ENCODE results near the gene SLC44A2. TPM values are rescaled to one million over a fixed set of nuclear protein-coding genes. Genes with fewer than 3 reads are reported as not detected.

Gene SLC44A2
- total and polyA plus RNA-seq, 2 experiments from 2014 or later = 43.2 to 65.0 TPM

DNA sequence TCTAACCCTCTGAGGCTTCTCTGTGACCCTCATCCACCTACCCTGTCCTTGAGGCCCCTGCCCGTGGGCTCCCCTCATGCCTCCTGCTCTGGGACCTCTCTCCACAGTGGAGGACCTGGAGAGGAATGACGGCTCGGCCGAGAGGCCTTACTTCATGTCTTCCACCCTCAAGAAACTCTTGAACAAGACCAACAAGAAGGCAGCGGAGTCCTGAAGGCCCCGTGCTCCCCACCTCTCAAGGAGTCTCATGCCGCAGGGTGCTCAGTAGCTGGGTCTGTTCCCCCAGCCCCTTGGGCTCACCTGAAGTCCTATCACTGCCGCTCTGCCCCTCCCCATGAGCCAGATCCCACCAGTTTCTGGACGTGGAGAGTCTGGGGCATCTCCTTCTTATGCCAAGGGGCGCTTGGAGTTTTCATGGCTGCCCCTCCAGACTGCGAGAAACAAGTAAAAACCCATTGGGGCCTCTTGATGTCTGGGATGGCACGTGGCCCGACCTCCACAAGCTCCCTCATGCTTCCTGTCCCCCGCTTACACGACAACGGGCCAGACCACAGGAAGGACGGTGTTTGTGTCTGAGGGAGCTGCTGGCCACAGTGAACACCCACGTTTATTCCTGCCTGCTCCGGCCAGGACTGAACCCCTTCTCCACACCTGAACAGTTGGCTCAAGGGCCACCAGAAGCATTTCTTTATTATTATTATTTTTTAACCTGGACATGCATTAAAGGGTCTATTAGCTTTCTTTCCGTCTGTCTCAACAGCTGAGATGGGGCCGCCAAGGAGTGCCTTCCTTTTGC, 18.0 kb downstream of the SLC44A2 start:
- peaks cover 19% of the 10 kb centered on the region for H3K4me1 ChIP-seq (ENCODE audit: insufficient read depth)
- no peaks in the 10 kb centered on the region for H3K9me3 Mint-ChIP-seq
- no peaks in the 10 kb centered on the region for H3K9me2 ChIP-seq (ENCODE audit: insufficient read depth)
- peaks cover 21% of the 10 kb centered on the region for H3K27me3 Mint-ChIP-seq (ENCODE audit: insufficient read depth, low read depth, poor library complexity)
- no peak overlapping the region for H3K4me3 ChIP-seq
- peak overlapping the region; percentile 43; the same call in 2 of the 3 replicates for H3K4me3 Mint-ChIP-seq
- no peak overlapping the region for H2AFZ ChIP-seq
- no peaks in the 10 kb centered on the region for H3K79me2 ChIP-seq (replicated peaks; ENCODE audit: insufficient read depth)
- peaks cover 16% of the 10 kb centered on the region; the same call in 1 of the 2 replicates for H3F3A ChIP-seq (replicated peaks; ENCODE audit: low read depth)
- peaks cover 6% of the 10 kb centered on the region; the same call in 1 of the 2 replicates for H3K36me3 ChIP-seq (ENCODE audit: insufficient read depth)
- ATAC-seq = no peak
- DNase-seq (ENCODE audit: low spot score) = no peak
- TF ChIP-seq NANOG (IDR thresholded peaks at IDR 0.05; ENCODE audit: borderline replicate concordance) (no peak), EZH2phosphoT487 (IDR thresholded peaks at IDR 0.05; ENCODE audit: unreplicated experiment) (no peak), CREB1 (CRISPR knock-in tag; IDR thresholded peaks at IDR 0.05; ENCODE audit: low read depth) (no peak), JUNB (IDR thresholded peaks at IDR 0.05; ENCODE audit: unreplicated experiment) (no peak), EZH2 (IDR thresholded peaks at IDR 0.05; ENCODE audit: low read depth, unreplicated experiment) (no peak), ZNF114 (CRISPR knock-in tag; IDR thresholded peaks at IDR 0.05) (no peak), POLR2AphosphoS5 (IDR thresholded peaks at IDR 0.05; ENCODE audit: low read depth) (no peak), ZNF331 (CRISPR knock-in tag; IDR thresholded peaks at IDR 0.05; ENCODE audit: low read depth) (no peak), STAT1 (IDR thresholded peaks at IDR 0.05; ENCODE audit: unreplicated experiment) (no peak)
- TF ChIP-seq, protein P1, sequence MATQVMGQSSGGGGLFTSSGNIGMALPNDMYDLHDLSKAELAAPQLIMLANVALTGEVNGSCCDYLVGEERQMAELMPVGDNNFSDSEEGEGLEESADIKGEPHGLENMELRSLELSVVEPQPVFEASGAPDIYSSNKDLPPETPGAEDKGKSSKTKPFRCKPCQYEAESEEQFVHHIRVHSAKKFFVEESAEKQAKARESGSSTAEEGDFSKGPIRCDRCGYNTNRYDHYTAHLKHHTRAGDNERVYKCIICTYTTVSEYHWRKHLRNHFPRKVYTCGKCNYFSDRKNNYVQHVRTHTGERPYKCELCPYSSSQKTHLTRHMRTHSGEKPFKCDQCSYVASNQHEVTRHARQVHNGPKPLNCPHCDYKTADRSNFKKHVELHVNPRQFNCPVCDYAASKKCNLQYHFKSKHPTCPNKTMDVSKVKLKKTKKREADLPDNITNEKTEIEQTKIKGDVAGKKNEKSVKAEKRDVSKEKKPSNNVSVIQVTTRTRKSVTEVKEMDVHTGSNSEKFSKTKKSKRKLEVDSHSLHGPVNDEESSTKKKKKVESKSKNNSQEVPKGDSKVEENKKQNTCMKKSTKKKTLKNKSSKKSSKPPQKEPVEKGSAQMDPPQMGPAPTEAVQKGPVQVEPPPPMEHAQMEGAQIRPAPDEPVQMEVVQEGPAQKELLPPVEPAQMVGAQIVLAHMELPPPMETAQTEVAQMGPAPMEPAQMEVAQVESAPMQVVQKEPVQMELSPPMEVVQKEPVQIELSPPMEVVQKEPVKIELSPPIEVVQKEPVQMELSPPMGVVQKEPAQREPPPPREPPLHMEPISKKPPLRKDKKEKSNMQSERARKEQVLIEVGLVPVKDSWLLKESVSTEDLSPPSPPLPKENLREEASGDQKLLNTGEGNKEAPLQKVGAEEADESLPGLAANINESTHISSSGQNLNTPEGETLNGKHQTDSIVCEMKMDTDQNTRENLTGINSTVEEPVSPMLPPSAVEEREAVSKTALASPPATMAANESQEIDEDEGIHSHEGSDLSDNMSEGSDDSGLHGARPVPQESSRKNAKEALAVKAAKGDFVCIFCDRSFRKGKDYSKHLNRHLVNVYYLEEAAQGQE (IDR thresholded peaks at IDR 0.05; ENCODE audit: unreplicated experiment) = no peak
- TF ChIP-seq, protein P2, sequence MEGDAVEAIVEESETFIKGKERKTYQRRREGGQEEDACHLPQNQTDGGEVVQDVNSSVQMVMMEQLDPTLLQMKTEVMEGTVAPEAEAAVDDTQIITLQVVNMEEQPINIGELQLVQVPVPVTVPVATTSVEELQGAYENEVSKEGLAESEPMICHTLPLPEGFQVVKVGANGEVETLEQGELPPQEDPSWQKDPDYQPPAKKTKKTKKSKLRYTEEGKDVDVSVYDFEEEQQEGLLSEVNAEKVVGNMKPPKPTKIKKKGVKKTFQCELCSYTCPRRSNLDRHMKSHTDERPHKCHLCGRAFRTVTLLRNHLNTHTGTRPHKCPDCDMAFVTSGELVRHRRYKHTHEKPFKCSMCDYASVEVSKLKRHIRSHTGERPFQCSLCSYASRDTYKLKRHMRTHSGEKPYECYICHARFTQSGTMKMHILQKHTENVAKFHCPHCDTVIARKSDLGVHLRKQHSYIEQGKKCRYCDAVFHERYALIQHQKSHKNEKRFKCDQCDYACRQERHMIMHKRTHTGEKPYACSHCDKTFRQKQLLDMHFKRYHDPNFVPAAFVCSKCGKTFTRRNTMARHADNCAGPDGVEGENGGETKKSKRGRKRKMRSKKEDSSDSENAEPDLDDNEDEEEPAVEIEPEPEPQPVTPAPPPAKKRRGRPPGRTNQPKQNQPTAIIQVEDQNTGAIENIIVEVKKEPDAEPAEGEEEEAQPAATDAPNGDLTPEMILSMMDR (conservative IDR thresholded peaks at IDR 0.05; ENCODE audit: low read depth in 2 of 2) = no peak
- TF ChIP-seq, protein P3, sequence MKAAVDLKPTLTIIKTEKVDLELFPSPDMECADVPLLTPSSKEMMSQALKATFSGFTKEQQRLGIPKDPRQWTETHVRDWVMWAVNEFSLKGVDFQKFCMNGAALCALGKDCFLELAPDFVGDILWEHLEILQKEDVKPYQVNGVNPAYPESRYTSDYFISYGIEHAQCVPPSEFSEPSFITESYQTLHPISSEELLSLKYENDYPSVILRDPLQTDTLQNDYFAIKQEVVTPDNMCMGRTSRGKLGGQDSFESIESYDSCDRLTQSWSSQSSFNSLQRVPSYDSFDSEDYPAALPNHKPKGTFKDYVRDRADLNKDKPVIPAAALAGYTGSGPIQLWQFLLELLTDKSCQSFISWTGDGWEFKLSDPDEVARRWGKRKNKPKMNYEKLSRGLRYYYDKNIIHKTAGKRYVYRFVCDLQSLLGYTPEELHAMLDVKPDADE (IDR thresholded peaks at IDR 0.05) = no peak
- TF ChIP-seq, protein P4, sequence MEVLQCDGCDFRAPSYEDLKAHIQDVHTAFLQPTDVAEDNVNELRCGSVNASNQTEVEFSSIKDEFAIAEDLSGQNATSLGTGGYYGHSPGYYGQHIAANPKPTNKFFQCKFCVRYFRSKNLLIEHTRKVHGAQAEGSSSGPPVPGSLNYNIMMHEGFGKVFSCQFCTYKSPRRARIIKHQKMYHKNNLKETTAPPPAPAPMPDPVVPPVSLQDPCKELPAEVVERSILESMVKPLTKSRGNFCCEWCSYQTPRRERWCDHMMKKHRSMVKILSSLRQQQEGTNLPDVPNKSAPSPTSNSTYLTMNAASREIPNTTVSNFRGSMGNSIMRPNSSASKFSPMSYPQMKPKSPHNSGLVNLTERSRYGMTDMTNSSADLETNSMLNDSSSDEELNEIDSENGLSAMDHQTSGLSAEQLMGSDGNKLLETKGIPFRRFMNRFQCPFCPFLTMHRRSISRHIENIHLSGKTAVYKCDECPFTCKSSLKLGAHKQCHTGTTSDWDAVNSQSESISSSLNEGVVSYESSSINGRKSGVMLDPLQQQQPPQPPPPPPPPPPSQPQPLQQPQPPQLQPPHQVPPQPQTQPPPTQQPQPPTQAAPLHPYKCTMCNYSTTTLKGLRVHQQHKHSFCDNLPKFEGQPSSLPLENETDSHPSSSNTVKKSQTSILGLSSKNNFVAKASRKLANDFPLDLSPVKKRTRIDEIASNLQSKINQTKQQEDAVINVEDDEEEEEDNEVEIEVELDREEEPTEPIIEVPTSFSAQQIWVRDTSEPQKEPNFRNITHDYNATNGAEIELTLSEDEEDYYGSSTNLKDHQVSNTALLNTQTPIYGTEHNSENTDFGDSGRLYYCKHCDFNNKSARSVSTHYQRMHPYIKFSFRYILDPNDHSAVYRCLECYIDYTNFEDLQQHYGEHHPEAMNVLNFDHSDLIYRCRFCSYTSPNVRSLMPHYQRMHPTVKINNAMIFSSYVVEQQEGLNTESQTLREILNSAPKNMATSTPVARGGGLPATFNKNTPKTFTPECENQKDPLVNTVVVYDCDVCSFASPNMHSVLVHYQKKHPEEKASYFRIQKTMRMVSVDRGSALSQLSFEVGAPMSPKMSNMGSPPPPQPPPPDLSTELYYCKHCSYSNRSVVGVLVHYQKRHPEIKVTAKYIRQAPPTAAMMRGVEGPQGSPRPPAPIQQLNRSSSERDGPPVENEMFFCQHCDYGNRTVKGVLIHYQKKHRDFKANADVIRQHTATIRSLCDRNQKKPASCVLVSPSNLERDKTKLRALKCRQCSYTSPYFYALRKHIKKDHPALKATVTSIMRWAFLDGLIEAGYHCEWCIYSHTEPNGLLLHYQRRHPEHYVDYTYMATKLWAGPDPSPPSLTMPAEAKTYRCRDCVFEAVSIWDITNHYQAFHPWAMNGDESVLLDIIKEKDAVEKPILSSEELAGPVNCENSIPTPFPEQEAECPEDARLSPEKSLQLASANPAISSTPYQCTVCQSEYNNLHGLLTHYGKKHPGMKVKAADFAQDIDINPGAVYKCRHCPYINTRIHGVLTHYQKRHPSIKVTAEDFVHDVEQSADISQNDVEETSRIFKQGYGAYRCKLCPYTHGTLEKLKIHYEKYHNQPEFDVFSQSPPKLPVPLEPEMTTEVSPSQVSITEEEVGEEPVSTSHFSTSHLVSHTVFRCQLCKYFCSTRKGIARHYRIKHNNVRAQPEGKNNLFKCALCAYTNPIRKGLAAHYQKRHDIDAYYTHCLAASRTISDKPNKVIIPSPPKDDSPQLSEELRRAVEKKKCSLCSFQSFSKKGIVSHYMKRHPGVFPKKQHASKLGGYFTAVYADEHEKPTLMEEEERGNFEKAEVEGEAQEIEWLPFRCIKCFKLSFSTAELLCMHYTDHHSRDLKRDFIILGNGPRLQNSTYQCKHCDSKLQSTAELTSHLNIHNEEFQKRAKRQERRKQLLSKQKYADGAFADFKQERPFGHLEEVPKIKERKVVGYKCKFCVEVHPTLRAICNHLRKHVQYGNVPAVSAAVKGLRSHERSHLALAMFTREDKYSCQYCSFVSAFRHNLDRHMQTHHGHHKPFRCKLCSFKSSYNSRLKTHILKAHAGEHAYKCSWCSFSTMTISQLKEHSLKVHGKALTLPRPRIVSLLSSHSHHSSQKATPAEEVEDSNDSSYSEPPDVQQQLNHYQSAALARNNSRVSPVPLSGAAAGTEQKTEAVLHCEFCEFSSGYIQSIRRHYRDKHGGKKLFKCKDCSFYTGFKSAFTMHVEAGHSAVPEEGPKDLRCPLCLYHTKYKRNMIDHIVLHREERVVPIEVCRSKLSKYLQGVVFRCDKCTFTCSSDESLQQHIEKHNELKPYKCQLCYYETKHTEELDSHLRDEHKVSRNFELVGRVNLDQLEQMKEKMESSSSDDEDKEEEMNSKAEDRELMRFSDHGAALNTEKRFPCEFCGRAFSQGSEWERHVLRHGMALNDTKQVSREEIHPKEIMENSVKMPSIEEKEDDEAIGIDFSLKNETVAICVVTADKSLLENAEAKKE (CRISPR knock-in tag; IDR thresholded peaks at IDR 0.05) = no peak
- H3K4me2 ChIP-seq = peak overlapping the region; percentile 70; the same call in 1 of the 2 replicates
- H3K27ac Mint-ChIP-seq = peak overlapping the region; percentile 92
- H3K36me3 Mint-ChIP-seq (ENCODE audit: low read depth) = peaks cover 43% of the 10 kb centered on the region
- no peaks in the 10 kb centered on the region for H3K27me3 ChIP-seq (ENCODE audit: insufficient read depth)
- H3K27ac ChIP-seq (ENCODE audit: low read depth) = peak overlapping the region; percentile 94
- peaks cover 34% of the 10 kb centered on the region for H3K4me1 Mint-ChIP-seq
- H4K20me1 ChIP-seq (replicated peaks; ENCODE audit: insufficient read depth) = 0 out of 2 replicates have a peak, but pooled peaks cover 3% of the 10 kb centered on the region
